HG03432 (cell line): ENCODE measurements around the gene PCDHB8.
"Not testable (repeated sequence)": the region's sequence is repeated elsewhere in the genome, so short reads cannot be mapped to it uniquely, and the experiment has no call there.

ENCODE experiments used
- ATAC-seq: cut with Tn5 transposase; IDR thresholded peaks from one replicate; pipeline ENCODE4 v1.9.1; 2021; ENCODE audit warnings: mild to moderate bottlenecking, moderate library complexity; ENCODE audit not compliant: unreplicated experiment

Gene PCDHB8

DNA sequence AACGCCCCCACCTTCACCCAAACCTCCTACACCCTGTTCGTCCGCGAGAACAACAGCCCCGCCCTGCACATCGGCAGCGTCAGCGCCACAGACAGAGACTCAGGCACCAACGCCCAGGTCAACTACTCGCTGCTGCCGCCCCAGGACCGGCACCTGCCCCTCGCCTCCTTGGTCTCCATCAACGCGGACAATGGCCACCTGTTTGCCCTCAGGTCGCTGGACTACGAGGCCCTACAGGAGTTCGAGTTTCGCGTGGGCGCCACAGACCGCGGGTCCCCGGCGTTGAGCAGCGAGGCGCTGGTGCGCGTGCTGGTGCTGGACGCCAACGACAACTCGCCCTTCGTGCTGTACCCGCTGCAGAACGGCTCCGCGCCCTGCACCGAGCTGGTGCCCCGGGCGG, 47.3 kb downstream of the PCDHB8 start:
- not testable (repeated sequence) for ATAC-seq

DNA sequence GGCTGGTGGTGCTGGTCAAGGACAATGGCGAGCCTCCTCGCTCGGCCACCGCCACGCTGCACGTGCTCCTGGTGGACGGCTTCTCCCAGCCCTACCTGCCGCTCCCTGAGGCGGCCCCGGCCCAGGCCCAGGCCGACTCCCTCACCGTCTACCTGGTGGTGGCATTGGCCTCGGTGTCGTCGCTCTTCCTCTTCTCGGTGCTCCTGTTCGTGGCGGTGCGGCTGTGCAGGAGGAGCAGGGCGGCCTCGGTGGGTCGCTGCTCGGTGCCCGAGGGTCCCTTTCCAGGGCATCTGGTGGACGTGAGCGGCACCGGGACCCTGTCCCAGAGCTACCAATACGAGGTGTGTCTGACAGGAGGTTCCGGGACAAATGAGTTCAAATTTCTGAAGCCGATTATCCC, 47.8 kb downstream of the PCDHB8 start:
- not testable (repeated sequence) for ATAC-seq
